HG02642 (cell line): ENCODE measurements around the gene VSTM4.

Experiments used
- ATAC-seq: cut with Tn5 transposase; IDR thresholded peaks from one replicate; pipeline ENCODE4 v1.9.1; 2021; ENCODE audit warnings: mild to moderate bottlenecking; ENCODE audit not compliant: unreplicated experiment, poor library complexity

Gene VSTM4

GRCh38 chr10:49053053-49053997 is 62.0 kb downstream of the VSTM4 start:
- ATAC-seq, result peak; percentile 73

DNA sequence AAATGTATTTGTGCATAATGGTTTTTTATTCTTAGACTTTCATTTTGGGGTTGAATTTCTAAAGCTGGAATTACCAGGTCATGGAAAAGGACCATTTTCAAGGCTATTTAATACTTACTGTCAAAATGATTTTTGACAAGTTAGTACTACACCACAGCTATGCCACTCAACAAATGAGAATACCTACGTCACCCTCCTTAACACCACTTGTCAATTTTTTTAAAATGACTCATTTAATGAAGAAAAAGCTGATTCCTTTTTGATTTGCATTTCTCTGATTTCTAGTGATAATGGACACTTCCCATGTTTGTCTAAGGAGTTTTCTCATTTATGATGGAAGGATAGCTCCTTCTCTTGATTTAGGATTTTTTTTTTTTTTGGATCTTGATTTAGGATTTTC is 63.3 kb downstream of the VSTM4 start:
- ATAC-seq, result no peak

GRCh38 chr10:49050906-49051305 is 64.4 kb downstream of the VSTM4 start:
- ATAC-seq, result no peak

- no peak for ATAC-seq
Measured at GRCh38 chr10:49050366-49050765, 65.0 kb downstream of the VSTM4 start.

DNA sequence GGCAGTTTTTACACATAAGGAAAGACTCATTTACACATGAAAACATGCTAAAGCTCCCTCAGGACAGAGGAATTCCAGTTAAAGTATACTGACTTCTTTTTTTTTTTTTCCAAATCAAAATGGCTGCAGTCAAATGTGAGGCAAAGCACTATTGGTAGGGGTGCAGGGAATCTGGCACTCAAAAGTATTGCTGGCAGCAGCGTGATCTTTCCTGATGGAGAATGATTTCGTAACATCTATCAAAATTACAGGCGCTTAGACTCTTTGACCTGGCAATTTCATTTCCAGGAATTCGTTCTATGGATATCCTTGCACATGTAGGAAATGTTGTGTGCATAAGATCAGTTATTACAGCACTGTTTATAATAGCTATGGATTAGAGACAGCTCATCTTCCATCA is 65.7 kb downstream of the VSTM4 start:
- no peak for ATAC-seq

DNA sequence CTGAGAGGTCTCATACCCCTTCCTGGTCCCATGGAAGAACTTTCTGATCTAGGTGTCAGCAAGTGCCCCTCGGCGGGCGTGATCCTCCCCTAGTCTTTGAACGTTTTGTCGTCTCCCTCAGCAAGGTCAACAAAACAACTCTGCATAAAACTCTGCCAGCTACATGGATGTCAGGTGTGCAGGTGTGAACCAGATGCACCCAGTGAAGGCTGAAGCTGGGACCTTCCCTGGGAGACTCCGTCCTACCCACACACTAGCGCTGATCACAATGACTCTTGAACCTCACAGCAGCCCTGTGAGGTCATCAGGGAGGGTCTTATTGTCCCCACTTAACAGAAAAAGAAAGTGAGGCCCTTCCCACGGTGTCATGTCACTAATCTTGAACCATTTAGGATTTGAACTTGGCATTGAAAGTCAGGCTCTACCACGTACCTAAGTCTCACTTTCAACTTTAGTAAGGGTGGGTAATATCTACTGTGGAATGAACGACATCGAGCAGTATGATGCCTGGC is 68.1 kb downstream of the VSTM4 start:
- ATAC-seq, result no peak

DNA sequence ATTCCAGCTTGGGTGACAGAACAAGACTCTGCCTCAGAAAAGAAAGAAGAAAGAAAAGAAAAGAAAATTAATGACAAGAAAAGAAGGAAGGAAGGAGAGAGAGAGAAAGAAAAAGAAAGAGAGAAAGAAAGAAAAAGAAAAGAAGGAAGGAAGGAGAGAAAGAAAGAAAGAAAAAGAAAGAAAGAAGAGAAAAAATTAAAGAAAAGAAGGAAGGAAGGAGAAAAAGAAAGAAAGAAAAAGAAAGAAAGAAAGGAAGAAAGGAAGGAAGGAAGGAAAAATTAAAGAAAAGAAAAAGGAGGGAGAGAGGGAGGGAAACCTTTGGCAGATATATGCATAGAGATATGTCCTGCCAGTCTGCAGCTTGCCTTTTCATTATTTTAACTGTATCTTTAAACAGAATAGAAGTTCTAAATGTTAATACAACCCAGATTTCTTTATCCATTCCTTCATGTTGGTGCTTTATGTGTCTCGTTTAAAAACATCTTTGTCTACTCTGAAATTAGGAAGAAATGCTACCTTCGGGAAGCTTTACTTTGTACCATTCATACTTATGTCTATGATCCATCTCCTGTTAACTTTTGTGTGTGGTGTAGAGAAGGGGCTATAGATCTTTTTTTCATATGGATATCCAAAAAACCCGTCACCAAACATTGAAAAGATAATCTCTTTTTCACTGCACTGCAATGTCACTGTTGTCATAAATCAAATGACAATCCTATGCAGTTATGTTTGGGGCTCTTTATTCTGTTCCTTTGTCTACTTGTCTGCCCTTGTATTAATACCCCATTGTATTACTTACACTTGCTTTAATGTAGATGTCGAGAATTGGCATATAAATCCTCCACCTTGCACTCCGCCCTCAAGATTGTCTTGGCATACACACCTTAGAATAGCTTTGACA is 70.8 kb downstream of the VSTM4 start:
- ATAC-seq, result no peak

GRCh38 chr10:49040601-49041000 is 74.7 kb downstream of the VSTM4 start:
- no peak for ATAC-seq

DNA sequence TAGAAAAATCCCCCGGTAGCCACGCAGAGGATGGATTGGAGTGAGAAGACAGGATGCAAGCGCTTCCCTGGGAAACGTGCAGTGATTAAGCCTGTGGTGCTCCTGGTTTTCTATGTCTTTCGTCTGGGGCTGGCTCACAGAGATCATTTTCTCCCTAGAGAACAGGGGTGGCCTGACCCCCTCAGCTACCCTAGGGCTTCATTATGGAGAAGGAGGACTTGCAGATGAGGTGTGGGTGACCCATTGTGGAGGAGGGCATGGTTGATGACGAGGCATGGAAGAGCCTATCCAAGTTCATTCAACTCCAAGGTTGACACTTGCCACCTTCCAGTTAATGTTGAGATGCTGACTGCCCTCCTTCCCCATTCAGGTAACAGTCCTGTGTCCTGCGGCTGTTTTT is 75.9 kb downstream of the VSTM4 start:
- no peak for ATAC-seq

DNA sequence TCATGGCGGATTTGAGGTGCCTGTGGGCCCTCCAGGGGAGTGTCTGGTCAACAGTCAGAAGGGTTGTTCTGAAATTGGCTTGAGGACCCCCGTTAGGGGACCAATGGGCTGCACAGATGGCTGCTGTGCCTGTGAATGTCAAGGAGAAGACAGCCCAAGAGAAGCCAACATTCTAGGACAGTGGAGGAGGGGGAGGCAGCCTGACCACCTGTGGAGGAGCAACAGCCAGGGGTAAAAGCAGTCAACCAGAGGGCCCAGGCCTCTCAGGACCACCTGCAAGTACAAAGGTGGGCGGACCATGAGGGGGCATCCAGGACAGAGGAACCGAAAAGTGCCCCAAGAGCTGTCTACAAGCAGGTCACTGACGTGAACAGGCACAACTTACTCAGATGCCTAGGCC is 76.6 kb downstream of the VSTM4 start:
- no peak for ATAC-seq

GRCh38 chr10:49037187-49037586 is 78.1 kb downstream of the VSTM4 start:
- no peak for ATAC-seq

DNA sequence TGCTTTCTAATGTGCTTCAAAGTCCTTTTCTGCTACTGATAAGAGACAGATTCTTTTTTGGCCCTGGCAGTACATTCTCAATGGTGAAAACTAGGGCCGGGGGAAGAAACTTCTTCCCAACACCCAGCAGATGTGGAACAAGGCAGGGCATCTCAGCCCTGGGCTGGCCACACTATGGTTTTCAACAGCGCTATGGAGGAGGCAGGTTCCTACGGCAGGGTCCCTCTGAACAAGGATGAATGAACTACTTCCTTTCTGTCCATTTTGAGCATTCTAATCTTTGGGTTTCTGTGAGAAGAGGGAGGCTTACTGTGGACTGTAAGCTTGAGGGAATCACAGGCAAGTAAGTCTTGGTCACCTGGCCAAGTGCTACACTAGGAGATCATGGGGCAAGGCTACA is 78.7 kb downstream of the VSTM4 start:
- no peak for ATAC-seq

- no peak for ATAC-seq
Measured at GRCh38 chr10:49035920-49036319, 79.4 kb downstream of the VSTM4 start.

GRCh38 chr10:49034925-49035324 is 80.4 kb downstream of the VSTM4 start:
- ATAC-seq, result no peak

GRCh38 chr10:49033939-49034338 is 81.4 kb downstream of the VSTM4 start:
- ATAC-seq, result no peak

- ATAC-seq, result no peak
Measured at GRCh38 chr10:49029666-49030065, 85.7 kb downstream of the VSTM4 start.

DNA sequence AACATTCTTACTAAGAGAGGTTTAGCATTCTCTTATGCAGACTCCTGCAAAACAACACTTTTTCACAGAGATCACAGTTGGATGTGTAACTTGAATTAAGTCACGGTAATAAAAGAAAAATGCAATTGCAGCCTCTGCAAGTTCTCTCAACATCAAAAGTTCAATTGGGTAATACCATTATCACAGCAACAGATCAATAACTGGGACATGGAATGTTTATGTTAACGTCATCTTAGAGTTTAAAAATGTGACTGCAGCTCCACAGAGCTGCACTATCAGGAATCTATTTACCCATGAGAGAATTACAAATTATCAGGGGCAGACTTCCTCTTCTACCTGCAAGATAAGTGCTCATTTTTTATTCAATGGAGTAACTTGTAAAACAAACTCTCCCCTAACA is 86.7 kb downstream of the VSTM4 start:
- ATAC-seq, result no peak

DNA sequence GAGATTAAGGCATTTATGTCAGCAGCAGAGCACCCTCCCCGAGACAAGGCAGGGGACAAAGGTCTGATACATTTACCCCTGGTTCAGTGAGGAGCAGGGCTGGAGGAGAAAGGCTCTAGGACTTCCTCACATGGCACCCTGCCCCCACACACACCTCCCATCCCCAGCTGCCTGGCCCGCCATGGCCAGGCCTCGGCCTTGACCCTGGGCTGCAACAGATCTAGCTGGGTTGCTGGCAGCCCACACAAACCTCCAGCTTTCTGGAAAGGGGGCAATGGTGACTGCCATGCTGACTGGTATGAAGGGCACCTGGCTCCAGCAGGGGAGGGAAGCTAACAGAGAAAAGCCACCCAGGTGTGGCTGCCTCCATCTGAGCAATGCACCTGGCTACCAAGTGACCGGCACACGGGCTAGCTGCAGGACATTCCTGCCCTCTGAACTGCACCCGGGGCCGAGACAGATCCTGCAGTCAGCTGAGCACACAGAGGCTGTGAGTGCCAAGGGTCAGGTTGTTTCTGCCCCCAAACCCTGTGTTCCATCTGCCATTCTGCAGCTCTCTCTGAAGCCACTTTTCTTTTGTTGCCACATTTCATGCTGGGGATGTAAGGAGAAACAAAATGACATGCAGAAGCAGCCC is 89.9 kb downstream of the VSTM4 start:
- ATAC-seq, result no peak

DNA sequence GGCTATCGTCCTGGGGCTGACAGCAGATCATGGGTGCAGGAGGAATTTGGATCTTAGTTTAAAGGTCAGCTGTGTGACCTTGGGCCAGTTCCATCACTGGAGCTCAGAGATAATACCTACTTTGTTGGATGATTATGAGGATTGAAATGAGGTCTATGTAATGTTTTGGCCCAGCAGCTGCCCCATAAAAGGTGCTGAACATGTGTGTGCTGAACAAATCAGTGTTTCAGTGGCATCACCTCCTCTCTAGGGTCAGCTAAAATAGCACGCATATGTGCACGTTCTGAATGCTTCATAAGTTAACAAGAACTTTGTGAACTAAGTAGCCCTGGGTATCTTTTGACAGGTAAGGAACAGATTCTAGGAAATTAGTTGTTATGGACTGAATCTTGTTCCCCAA is 90.8 kb downstream of the VSTM4 start:
- no peak for ATAC-seq

GRCh38 chr10:49023752-49024151 is 91.6 kb downstream of the VSTM4 start:
- ATAC-seq, result no peak

- ATAC-seq, result no peak
Measured at GRCh38 chr10:49023071-49023470, 92.3 kb downstream of the VSTM4 start.
